GM12878 (cell line): ENCODE data around the gene RAD52. TPM values are rescaled to one million over a fixed set of nuclear protein-coding genes. Genes with fewer than 3 reads are reported as not detected.

Source experiments
- ATAC-seq: fragments of 200-7000 bp; cut with Tn5 transposase; 3 replicates; pipeline ENCODE4 v1.9.1; 2020; ENCODE audit warnings: mild to moderate bottlenecking, moderate library complexity
- BruUV-seq: library from RNA; stranded (reverse); fragments of 400-500 nt; replicated peaks from 2 replicates; lab custom pipeline; 2021; lab: Mats Ljungman, UMichigan
- CTCF ChIA-PET: fragments of 300-600 bp; sonication (Branson Sonifier 250); formaldehyde crosslinking; extraction: SDS; loops from one replicate; lab custom pipeline; 2021; ENCODE audit warnings: inconsistent platforms; lab: Yijun Ruan, JAX
- POLR2A ChIA-PET: fragments of 350-600 bp; formaldehyde crosslinking; extraction: SDS; loops from one replicate; lab custom pipeline; 2021; ENCODE audit warnings: inconsistent platforms; lab: Charles Lee
- RAD21 ChIA-PET: fragments of 300-600 bp; sonication (Branson Sonifier 250); formaldehyde crosslinking; loops from one replicate; lab custom pipeline; 2023; ENCODE audit warnings: antibody characterized with exemption; ENCODE audit not compliant: unreplicated experiment; lab: Charles Lee
- SMC1A ChIA-PET: fragments of 300-600 bp; sonication (Branson Sonifier 250); formaldehyde crosslinking; loops from one replicate; lab custom pipeline; 2023; ENCODE audit not compliant: unreplicated experiment, uncharacterized antibody; lab: Charles Lee
- DNase-seq: peaks from one replicate; pipeline ENCODE4 v3.0.0-alpha.2; 2011; ENCODE audit warnings: low read depth, low spot score
- FAIRE-seq: peaks from 3 replicates; lab custom pipeline; 2011; peaks lifted over from hg19 to GRCh38; lab: Jason Lieb, UNC
- H2AFZ ChIP-seq: 2 replicates; pipeline ENCODE4 v1.6.0; 2011; ENCODE audit warnings: low read depth, low read length, control low read depth; ENCODE audit not compliant: control insufficient read depth
- H3K27ac ChIP-seq: 2 replicates; pipeline ENCODE4 v1.5.1; 2011; ENCODE audit warnings: control low read depth; ENCODE audit not compliant: control insufficient read depth, insufficient read depth
- H3K27me3 ChIP-seq, 2 experiments: replicated peaks in 1 of 2; 2 replicates each; pipeline versions ENCODE4 v1.6.0 to v1.6.1; 2011; ENCODE audit warnings: low read length in 1 of 2; ENCODE audit not compliant: control insufficient read depth in 2 of 2, insufficient read depth in 2 of 2
- H3K36me3 ChIP-seq, 2 experiments: 2 replicates each; pipeline ENCODE4 v1.5.1; 2011; ENCODE audit warnings: low read length in 1 of 2; ENCODE audit not compliant: control insufficient read depth in 2 of 2, insufficient read depth in 2 of 2
- H3K4me1 ChIP-seq: 2 replicates; pipeline ENCODE4 v1.6.1; 2011; ENCODE audit warnings: mild to moderate bottlenecking, low read length, moderate library complexity, mixed read lengths; ENCODE audit not compliant: control insufficient read depth, insufficient read depth
- H3K4me2 ChIP-seq: 2 replicates; pipeline ENCODE4 v1.6.0; 2011; ENCODE audit warnings: control low read depth; ENCODE audit not compliant: control insufficient read depth, insufficient read depth
- H3K4me3 ChIP-seq: fragments of 200-600 bp; sonication (generic); 2 replicates; pipeline ENCODE4 v1.5.1; 2016
- H3K79me2 ChIP-seq: 2 replicates; pipeline ENCODE4 v1.6.0; 2011; ENCODE audit warnings: low read length; ENCODE audit not compliant: control insufficient read depth, insufficient read depth
- H3K9ac ChIP-seq: 2 replicates; pipeline ENCODE4 v1.8.0; 2011; ENCODE audit warnings: low read length, control low read depth, mixed read lengths; ENCODE audit not compliant: control insufficient read depth, insufficient read depth
- H3K9me3 ChIP-seq: replicated peaks from 3 replicates; pipeline ENCODE4 v1.5.1; 2011; ENCODE audit warnings: mild to moderate bottlenecking, low read length; ENCODE audit not compliant: control insufficient read depth, insufficient read depth
- H4K20me1 ChIP-seq: 2 replicates; pipeline ENCODE4 v1.6.0; 2011; ENCODE audit not compliant: control insufficient read depth, insufficient read depth
- BCL11A ChIP-seq: IDR thresholded peaks from 2 replicates; pipeline ENCODE4 v1.6.1; 2011; ENCODE audit warnings: low read depth, low read length
- CHD4 ChIP-seq: fragments of 200-600 bp; sonication (generic); IDR thresholded peaks from 2 replicates; pipeline ENCODE4 v1.6.1; 2016; ENCODE audit warnings: mild to moderate bottlenecking
- EGR1 ChIP-seq, 2 experiments: IDR thresholded peaks; 1 replicate in 1 of 2; 2 replicates in 1 of 2; pipeline ENCODE4 v1.6.1; 2011 to 2012; ENCODE audit warnings: low read depth in 2 of 2, low read length in 2 of 2, borderline replicate concordance in 1 of 2, mild to moderate bottlenecking in 1 of 2, moderate library complexity in 1 of 2
- EP300 ChIP-seq, 2 experiments: fragments of 150-350 bp in 1 of 2; IDR thresholded peaks; 2 replicates each; pipeline ENCODE4 v1.6.1; 2011 to 2012; ENCODE audit warnings: low read depth in 2 of 2, low read length in 2 of 2, borderline replicate concordance in 1 of 2, improper control_type of control experiment in 1 of 2, inconsistent platforms in 1 of 2; ENCODE audit not compliant: control insufficient read depth in 1 of 2
- IRF4 ChIP-seq: IDR thresholded peaks from 2 replicates; pipeline ENCODE4 v1.6.1; 2011; ENCODE audit warnings: low read depth, low read length
- MTA3 ChIP-seq: IDR thresholded peaks from 2 replicates; pipeline ENCODE4 v1.6.1; 2012; ENCODE audit warnings: low read length, inconsistent platforms, borderline replicate concordance
- NR2C2 ChIP-seq: IDR thresholded peaks from 2 replicates; pipeline ENCODE4 v1.6.1; 2011; ENCODE audit warnings: borderline replicate concordance, low read depth; ENCODE audit not compliant: control insufficient read depth, insufficient read length
- PAX5 ChIP-seq: IDR thresholded peaks from 2 replicates; pipeline ENCODE4 v1.6.1; 2011; ENCODE audit warnings: low read depth, low read length, borderline replicate concordance
- POLR2A ChIP-seq: IDR thresholded peaks from 2 replicates; pipeline ENCODE4 v1.6.1; 2011; ENCODE audit warnings: low read depth, mild to moderate bottlenecking, low read length
- POLR2AphosphoS2 ChIP-seq: IDR thresholded peaks from 2 replicates; pipeline ENCODE4 v1.6.1; 2011; ENCODE audit warnings: low read depth, mild to moderate bottlenecking, low read length, improper control_type of control experiment, moderate library complexity
- SIX5 ChIP-seq: IDR thresholded peaks from 2 replicates; pipeline ENCODE4 v1.6.1; 2011; ENCODE audit warnings: mild to moderate bottlenecking, low read depth, low read length, moderate library complexity; ENCODE audit not compliant: severe bottlenecking
- ZZZ3 ChIP-seq: IDR thresholded peaks from 2 replicates; pipeline ENCODE4 v1.6.1; 2011; ENCODE audit warnings: low read depth; ENCODE audit not compliant: control insufficient read depth, insufficient read length
- WGBS: methylation state at CpG from one replicate; pipeline ENCODE4 v1.1.6; 2016; ENCODE audit warnings: low lambda C conversion rate; ENCODE audit not compliant: insufficient replicate concordance, insufficient coverage; ENCODE audit errors: missing lambda C conversion rate; 5-methylcytosine and 5-hydroxymethylcytosine counted together
- in situ Hi-C: fragments of 300-500 bp; cut with MboI; formaldehyde crosslinking; loops from 9 replicates; pipeline ENCODE4 v1.14.3; 2018; ENCODE audit warnings: mixed read lengths
- intact Hi-C: fragments of 100-400 bp; cut with micrococcal nuclease; formaldehyde crosslinking; loops from one replicate; pipeline ENCODE4 v1.14.2; 2022; ENCODE audit not compliant: unreplicated experiment
- polyA plus RNA-seq, 11 experiments: library from polyadenylated mRNA; depleted of rRNA in 4 of 11; unstranded in 6 of 11; stranded (reverse) in 5 of 11; fragments of >200 nt; fragmentation: Nextera tagmentation in 4 of 11; fragmentation: Illumina TruSeq in 1 of 11; extraction: Ambion mirVana in 4 of 11; extraction: Trizol in 1 of 11; gene quantifications; 1 replicate in 1 of 11; 2 replicates in 10 of 11; pipeline versions ENCODE4 v1.2.1 to v1.2.3, GENCODE V29; 2011 to 2016; ENCODE audit warnings: inconsistent platforms in 2 of 11, missing spikeins in 2 of 11, low read depth in 1 of 11
- total RNA-seq, 4 experiments: library from RNA; depleted of rRNA in 3 of 4; stranded (reverse); fragments of >200 nt in 3 of 4; fragmentation: Illumina TruSeq in 1 of 4; extraction: Trizol in 1 of 4; gene quantifications; 2 replicates each; pipeline versions ENCODE4 v1.2.1 to v1.2.3, GENCODE V29; 2013 to 2021
- TF ChIP-seq, protein P1 (sequence below): fragments of 450-650 bp; IDR thresholded peaks from 2 replicates; pipeline ENCODE4 v1.6.1; 2016; ENCODE audit warnings: mild to moderate bottlenecking
- TF ChIP-seq, protein P2 (sequence below): fragments of 450-650 bp; IDR thresholded peaks from 2 replicates; pipeline ENCODE4 v1.6.1; 2017; ENCODE audit warnings: borderline replicate concordance
- TF ChIP-seq, protein P3 (sequence below): fragments of 450-650 bp; conservative IDR thresholded peaks from 2 replicates; pipeline ENCODE4 v1.6.1; 2017; ENCODE audit warnings: mild to moderate bottlenecking, moderate library complexity
- TF ChIP-seq, protein P4 (sequence below): IDR thresholded peaks from 2 replicates; pipeline ENCODE4 v1.6.1; 2011; ENCODE audit warnings: borderline replicate concordance, low read depth, mild to moderate bottlenecking, moderate library complexity, low read length; ENCODE audit not compliant: insufficient read depth, poor library complexity, severe bottlenecking

Gene RAD52
- total and polyA plus RNA-seq, 10 of the 15 experiments (the other 5 are each of a cell fraction or from before 2014, with no cell fraction given), result 2.0 to 15.7 (median 8.9) TPM

DNA sequence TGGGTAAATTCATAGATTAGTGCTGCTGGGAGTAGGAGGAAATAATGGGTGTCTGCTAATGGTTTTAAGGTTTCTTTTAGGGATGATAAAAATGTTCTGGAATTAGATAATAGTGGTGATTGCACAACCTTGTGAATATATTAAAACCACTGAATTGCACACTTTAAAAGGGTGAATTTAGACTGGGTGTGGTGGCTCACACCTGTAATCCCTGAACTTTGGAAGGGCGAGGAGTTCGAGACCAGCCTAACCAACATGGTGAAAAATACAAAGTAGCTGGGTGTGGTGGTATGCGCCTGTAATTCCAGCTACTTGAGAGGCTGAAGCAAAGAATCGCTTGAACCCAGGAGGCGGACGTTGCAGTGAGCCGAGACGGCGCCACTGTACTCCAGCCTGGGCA lies 1.3 kb downstream of the RAD52 start (continued):
- TF ChIP-seq, protein P1, sequence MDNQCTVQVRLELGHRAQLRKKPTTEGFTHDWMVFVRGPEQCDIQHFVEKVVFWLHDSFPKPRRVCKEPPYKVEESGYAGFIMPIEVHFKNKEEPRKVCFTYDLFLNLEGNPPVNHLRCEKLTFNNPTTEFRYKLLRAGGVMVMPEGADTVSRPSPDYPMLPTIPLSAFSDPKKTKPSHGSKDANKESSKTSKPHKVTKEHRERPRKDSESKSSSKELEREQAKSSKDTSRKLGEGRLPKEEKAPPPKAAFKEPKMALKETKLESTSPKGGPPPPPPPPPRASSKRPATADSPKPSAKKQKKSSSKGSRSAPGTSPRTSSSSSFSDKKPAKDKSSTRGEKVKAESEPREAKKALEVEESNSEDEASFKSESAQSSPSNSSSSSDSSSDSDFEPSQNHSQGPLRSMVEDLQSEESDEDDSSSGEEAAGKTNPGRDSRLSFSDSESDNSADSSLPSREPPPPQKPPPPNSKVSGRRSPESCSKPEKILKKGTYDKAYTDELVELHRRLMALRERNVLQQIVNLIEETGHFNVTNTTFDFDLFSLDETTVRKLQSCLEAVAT, result peak; percentile 76
- no peak for TF ChIP-seq PAX5

DNA sequence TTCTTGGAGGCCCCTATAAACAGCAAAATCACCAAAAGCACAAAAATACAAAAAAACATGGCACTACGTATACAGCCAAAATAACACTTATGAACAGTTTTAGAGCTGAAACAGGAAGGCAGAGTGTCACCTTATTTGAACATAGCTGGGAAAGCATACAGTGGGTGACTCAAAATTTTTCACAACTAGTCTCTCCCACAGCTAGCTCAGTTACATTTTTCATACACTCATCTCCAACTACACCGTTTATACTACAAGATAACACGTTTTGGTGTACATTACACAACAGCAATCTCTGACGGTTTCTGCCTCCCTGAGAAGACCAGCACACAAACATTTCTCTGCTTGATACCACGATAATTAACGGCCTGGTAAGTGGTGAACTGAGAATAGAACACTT lies 2.9 kb downstream of the RAD52 start:
- Histone ChIP-seq H3K79me2 (peaks cover 35% of the 10 kb centered on the region), H2AFZ (peak overlapping the region; percentile 0), H3K9ac (no peak overlapping the region), H3K27ac (peak overlapping the region; percentile 27), H3K27me3 (no peaks in the 10 kb centered on the region), H3K36me3 (no peaks in the 10 kb centered on the region), H3K4me2 (peak overlapping the region; percentile 36; the same call in 1 of the 2 replicates), H3K4me1 (peaks cover 6% of the 10 kb centered on the region), H3K9me3 (no peaks in the 10 kb centered on the region), H3K4me3 (peak overlapping the region; percentile 22; the same call in 1 of the 2 replicates), H4K20me1 (no peaks in the 10 kb centered on the region)
- POLR2A ChIA-PET, result no interaction called here
- intact Hi-C loops, result loop anchor here (5.0 kb wide), 1 partner anchor 124 kb away; no protein-coding TSS in a partner anchor
- RAD21 ChIA-PET, result interaction anchor here (0.7 to 1.8 kb wide), 14 partner anchors 13 to 377 kb away, joined by 3 to 11 read pairs (median 3); partner anchors contain the start of gene WNK1
- DNase-seq (peak; percentile 24), ATAC-seq (peak; percentile 13), FAIRE-seq (peak; percentile 41)
- WGBS, result 40% methylated on average over 6 of the region's 6 CpGs
- BruUV-seq, result no TSS peak
- CTCF ChIA-PET, result interaction anchor here (0.8 to 4.3 kb wide), 9 partner anchors 9 to 636 kb away, joined by 3 to 25 read pairs (median 6); no protein-coding TSS in a partner anchor
- SMC1A ChIA-PET, result interaction anchor here (0.6 to 2.3 kb wide), 21 partner anchors 9 to 494 kb away, joined by 3 to 7 read pairs (median 4); no protein-coding TSS in a partner anchor
- in situ Hi-C loops, result loop anchor here (5.0 kb wide), 1 partner anchor 369 kb away; no protein-coding TSS in a partner anchor
- TF ChIP-seq ZZZ3, result no peak
- TF ChIP-seq, protein P2, sequence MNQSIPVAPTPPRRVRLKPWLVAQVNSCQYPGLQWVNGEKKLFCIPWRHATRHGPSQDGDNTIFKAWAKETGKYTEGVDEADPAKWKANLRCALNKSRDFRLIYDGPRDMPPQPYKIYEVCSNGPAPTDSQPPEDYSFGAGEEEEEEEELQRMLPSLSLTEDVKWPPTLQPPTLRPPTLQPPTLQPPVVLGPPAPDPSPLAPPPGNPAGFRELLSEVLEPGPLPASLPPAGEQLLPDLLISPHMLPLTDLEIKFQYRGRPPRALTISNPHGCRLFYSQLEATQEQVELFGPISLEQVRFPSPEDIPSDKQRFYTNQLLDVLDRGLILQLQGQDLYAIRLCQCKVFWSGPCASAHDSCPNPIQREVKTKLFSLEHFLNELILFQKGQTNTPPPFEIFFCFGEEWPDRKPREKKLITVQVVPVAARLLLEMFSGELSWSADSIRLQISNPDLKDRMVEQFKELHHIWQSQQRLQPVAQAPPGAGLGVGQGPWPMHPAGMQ, result no peak
- TF ChIP-seq BCL11A, result no peak
- no peak for TF ChIP-seq POLR2AphosphoS2
- TF ChIP-seq EP300 (IDR thresholded peaks at IDR 0.05; ENCODE audit: borderline replicate concordance in 1 of 2, control insufficient read depth in 1 of 2, low read depth in 2 of 2, low read length in 2 of 2), result 0 out of 4 replicates have a peak, but pooled peaks of 1 of the 2 experiments have one; percentile 9
- no peak for TF ChIP-seq MTA3
- TF ChIP-seq, protein P3, sequence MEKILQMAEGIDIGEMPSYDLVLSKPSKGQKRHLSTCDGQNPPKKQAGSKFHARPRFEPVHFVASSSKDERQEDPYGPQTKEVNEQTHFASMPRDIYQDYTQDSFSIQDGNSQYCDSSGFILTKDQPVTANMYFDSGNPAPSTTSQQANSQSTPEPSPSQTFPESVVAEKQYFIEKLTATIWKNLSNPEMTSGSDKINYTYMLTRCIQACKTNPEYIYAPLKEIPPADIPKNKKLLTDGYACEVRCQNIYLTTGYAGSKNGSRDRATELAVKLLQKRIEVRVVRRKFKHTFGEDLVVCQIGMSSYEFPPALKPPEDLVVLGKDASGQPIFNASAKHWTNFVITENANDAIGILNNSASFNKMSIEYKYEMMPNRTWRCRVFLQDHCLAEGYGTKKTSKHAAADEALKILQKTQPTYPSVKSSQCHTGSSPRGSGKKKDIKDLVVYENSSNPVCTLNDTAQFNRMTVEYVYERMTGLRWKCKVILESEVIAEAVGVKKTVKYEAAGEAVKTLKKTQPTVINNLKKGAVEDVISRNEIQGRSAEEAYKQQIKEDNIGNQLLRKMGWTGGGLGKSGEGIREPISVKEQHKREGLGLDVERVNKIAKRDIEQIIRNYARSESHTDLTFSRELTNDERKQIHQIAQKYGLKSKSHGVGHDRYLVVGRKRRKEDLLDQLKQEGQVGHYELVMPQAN, result no peak
- no peak for TF ChIP-seq CHD4
- TF ChIP-seq POLR2A, result no peak
- TF ChIP-seq, protein P4, sequence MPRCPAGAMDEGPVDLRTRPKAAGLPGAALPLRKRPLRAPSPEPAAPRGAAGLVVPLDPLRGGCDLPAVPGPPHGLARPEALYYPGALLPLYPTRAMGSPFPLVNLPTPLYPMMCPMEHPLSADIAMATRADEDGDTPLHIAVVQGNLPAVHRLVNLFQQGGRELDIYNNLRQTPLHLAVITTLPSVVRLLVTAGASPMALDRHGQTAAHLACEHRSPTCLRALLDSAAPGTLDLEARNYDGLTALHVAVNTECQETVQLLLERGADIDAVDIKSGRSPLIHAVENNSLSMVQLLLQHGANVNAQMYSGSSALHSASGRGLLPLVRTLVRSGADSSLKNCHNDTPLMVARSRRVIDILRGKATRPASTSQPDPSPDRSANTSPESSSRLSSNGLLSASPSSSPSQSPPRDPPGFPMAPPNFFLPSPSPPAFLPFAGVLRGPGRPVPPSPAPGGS, result no peak
- TF ChIP-seq IRF4, result no peak
- no peak for TF ChIP-seq NR2C2
- TF ChIP-seq EGR1 (IDR thresholded peaks at IDR 0.05; ENCODE audit: borderline replicate concordance in 1 of 2, low read depth in 2 of 2, low read length in 2 of 2), result no peak
- no peak for TF ChIP-seq SIX5
